GM19455 (cell line): ENCODE results near the gene PDCD1LG2.

Experiments
- ATAC-seq: cut with Tn5 transposase; IDR thresholded peaks from one replicate; pipeline ENCODE4 v1.9.1; 2021; ENCODE audit not compliant: unreplicated experiment

Gene PDCD1LG2

GRCh38 chr9:5608298-5609225 lies 98.2 kb downstream of the PDCD1LG2 start:
- peak; percentile 62 for ATAC-seq

DNA sequence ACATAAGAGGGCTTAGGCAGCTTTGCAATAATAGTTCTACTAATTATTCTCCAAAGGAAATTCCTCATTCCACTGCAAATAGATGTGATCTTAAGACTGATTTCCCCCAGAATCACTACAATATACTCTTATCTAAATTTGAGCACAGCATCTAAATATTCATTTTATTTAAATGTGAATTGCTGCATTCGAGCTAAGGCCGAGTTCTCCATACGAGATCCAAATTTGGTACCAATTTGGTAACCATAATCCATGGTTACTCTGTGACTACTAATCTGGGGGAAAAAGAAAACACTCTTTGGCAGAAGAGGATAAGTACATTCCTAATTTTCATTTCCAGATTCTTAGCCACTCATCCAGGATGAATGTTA lies 98.9 kb downstream of the PDCD1LG2 start:
- no peak for ATAC-seq

GRCh38 chr9:5610491-5610890 lies 100.2 kb downstream of the PDCD1LG2 start:
- ATAC-seq, result no peak

DNA sequence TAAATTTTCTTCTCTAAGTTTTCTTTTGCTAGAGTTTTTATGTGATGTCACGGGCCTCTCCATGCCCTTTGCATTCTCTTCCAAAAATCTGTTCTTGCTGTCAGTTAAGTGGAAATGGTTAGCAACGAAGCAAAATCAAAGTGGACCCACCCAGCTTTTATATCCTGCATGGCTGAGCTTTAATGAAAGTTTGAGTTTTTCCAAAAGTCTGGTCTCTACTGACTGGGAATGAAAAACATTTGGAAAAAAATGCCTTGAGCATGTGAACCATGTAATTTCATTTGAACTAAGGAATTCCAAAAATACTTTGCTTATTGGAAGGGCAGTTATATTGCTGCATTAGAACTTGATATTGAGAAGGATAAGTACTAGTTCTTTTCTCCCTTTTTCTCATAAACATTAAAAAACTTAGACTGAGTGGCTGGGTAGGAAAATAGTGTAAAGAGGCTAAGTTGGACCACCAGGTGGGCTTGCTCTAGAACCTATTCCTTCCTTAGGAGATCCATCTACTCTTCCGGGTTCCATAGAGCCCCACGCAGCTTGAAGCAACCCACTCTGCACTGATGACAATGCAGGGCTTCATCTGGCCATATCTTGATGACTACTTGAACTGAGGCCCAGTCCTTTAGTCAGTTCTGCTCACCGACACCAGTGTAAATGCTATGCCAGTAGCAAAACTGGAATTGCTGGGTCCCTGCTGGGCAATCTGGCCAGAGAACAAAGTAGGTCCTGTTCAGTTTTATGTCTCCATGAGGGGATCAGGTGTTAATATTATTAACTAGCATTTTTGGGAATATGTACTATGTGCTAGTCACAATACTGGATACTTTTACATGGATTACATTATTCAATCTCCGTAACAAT lies 101.2 kb downstream of the PDCD1LG2 start:
- ATAC-seq, result no peak

DNA sequence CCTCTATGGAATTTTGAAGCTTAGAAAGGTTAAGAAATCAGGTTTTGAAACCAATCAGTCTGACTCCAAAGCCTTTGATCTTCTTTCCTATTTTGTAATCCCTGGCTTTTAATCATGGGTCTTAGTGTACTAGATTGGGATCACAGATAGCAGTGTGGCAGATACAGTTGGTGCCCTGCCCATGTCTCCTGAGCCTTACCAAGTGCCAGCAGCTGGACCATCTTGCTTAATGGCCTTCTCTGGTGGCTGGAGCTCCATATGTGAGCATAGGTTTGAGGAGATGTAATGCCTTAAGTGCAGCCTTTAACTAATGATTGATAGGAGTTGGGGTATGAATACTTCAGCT lies 101.8 kb downstream of the PDCD1LG2 start:
- ATAC-seq, result no peak

- ATAC-seq, result no peak
These were observed 103.9 kb downstream of the PDCD1LG2 start for GRCh38 chr9:5614192-5614591.

GRCh38 chr9:5614985-5615384 lies 104.7 kb downstream of the PDCD1LG2 start:
- no peak for ATAC-seq

DNA sequence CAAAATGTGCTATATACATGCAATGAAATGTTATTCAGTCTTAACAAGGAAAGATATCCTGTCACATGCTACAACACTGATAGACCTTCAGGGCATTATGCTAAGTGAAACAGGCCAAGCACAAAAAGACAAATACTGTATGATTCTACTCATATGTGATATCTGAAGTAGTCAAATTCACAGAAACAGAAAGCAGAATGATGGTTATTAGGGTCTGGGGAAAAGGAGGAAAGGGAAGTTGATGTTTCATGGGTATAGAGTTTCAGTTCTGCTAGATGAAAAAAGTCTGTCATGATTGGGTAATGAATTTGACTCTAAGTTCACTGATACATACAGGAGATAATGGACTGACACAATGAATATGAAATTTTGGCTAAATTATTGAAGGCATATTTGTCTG lies 107.4 kb downstream of the PDCD1LG2 start:
- ATAC-seq, result peak; percentile 93

GRCh38 chr9:5620494-5620893 lies 110.2 kb downstream of the PDCD1LG2 start:
- no peak for ATAC-seq
